ENCODE data around the gene REC114.
"Not testable (repeated sequence)": the region's sequence is repeated elsewhere in the genome, so short reads cannot be mapped to it uniquely, and the experiment has no call there.

The REC114 gene

GRCh38 chr15:73397461-73397860 is 45.5 kb upstream of the REC114 start:
- H2AFZ ChIP-seq (ENCODE audit: low read depth), result no peak overlapping the region
- H3K27ac ChIP-seq, result no peak overlapping the region
- H3K4me1 ChIP-seq (ENCODE audit: low read depth, poor library complexity, severe bottlenecking), result peaks cover 19% of the 10 kb centered on the region
- no peaks in the 10 kb centered on the region for H3K36me3 ChIP-seq (ENCODE audit: insufficient read depth)
- no peak overlapping the region for H3K9ac ChIP-seq
- H3K4me2 ChIP-seq, result no peak overlapping the region
- H3K4me3 ChIP-seq (IDR thresholded peaks at IDR 0.05; ENCODE audit: insufficient read depth, low read depth, low read length), result no peak overlapping the region
- no peaks in the 10 kb centered on the region for H4K20me1 ChIP-seq (ENCODE audit: insufficient read depth)
- H3K79me2 ChIP-seq (ENCODE audit: insufficient read depth, low read depth), result no peaks in the 10 kb centered on the region
- peaks cover 31% of the 10 kb centered on the region; the same call in 1 of the 2 replicates for H3K27me3 ChIP-seq (ENCODE audit: insufficient read depth, low read depth)
- TF ChIP-seq CTCF (conservative IDR thresholded peaks at IDR 0.05; ENCODE audit: low read depth, low read length), result no peak

- Histone ChIP-seq H3K79me2 (ENCODE audit: insufficient read depth, low read depth) (no peaks in the 10 kb centered on the region), H3K36me3 (ENCODE audit: insufficient read depth) (no peaks in the 10 kb centered on the region), H3K4me2 (no peak overlapping the region), H3K4me3 (IDR thresholded peaks at IDR 0.05; ENCODE audit: insufficient read depth, low read depth, low read length) (no peak overlapping the region), H3K27ac (no peak overlapping the region), H3K4me1 (ENCODE audit: low read depth, poor library complexity, severe bottlenecking) (peaks cover 19% of the 10 kb centered on the region), H4K20me1 (ENCODE audit: insufficient read depth) (no peaks in the 10 kb centered on the region), H3K9ac (no peak overlapping the region), H2AFZ (ENCODE audit: low read depth) (no peak overlapping the region), H3K27me3 (ENCODE audit: insufficient read depth, low read depth) (peaks cover 25% of the 10 kb centered on the region; the same call in 1 of the 2 replicates)
- no peak for TF ChIP-seq CTCF (conservative IDR thresholded peaks at IDR 0.05; ENCODE audit: low read depth, low read length)
Measured at GRCh38 chr15:73398861-73399260, 44.1 kb upstream of the REC114 start.

- not testable (repeated sequence) for H3K79me2 ChIP-seq (ENCODE audit: insufficient read depth, low read depth); H3K36me3 ChIP-seq (ENCODE audit: insufficient read depth); H3K9ac ChIP-seq; H3K27ac ChIP-seq; H2AFZ ChIP-seq (ENCODE audit: low read depth); H3K4me3 ChIP-seq (IDR thresholded peaks at IDR 0.05; ENCODE audit: insufficient read depth, low read depth, low read length); H4K20me1 ChIP-seq (ENCODE audit: insufficient read depth)
- Histone ChIP-seq H3K27me3 (ENCODE audit: insufficient read depth, low read depth) (peaks cover 14% of the 10 kb centered on the region; the same call in 1 of the 2 replicates), H3K4me1 (ENCODE audit: low read depth, poor library complexity, severe bottlenecking) (peaks cover 19% of the 10 kb centered on the region), H3K4me2 (0 out of 2 replicates have a peak overlapping the region, but pooled peaks have one; percentile 16)
Measured at GRCh38 chr15:73400222-73400621, 42.7 kb upstream of the REC114 start.

- TF ChIP-seq CTCF (conservative IDR thresholded peaks at IDR 0.05; ENCODE audit: low read depth, low read length), result no peak
- H4K20me1 ChIP-seq (ENCODE audit: insufficient read depth), result no peaks in the 10 kb centered on the region
- no peaks in the 10 kb centered on the region for H3K79me2 ChIP-seq (ENCODE audit: insufficient read depth, low read depth)
Measured at GRCh38 chr15:73403171-73403570, 39.8 kb upstream of the REC114 start.

GRCh38 chr15:73414876-73415275 is 28.1 kb upstream of the REC114 start:
- Histone ChIP-seq H4K20me1 (ENCODE audit: insufficient read depth) (no peaks in the 10 kb centered on the region), H3K27ac (no peak overlapping the region), H3K4me3 (IDR thresholded peaks at IDR 0.05; ENCODE audit: insufficient read depth, low read depth, low read length) (no peak overlapping the region), H3K9ac (no peak overlapping the region), H3K27me3 (ENCODE audit: insufficient read depth, low read depth) (no peaks in the 10 kb centered on the region), H3K4me1 (ENCODE audit: low read depth, poor library complexity, severe bottlenecking) (no peaks in the 10 kb centered on the region), H2AFZ (ENCODE audit: low read depth) (no peak overlapping the region), H3K4me2 (no peak overlapping the region), H3K79me2 (ENCODE audit: insufficient read depth, low read depth) (no peaks in the 10 kb centered on the region), H3K36me3 (ENCODE audit: insufficient read depth) (no peaks in the 10 kb centered on the region)
- TF ChIP-seq CTCF (conservative IDR thresholded peaks at IDR 0.05; ENCODE audit: low read depth, low read length), result no peak

More at GRCh38 chr15:73403171-73403570, 39.8 kb upstream of the REC114 start:
- Histone ChIP-seq H3K36me3 (ENCODE audit: insufficient read depth) (no peaks in the 10 kb centered on the region), H3K4me1 (ENCODE audit: low read depth, poor library complexity, severe bottlenecking) (peaks cover 19% of the 10 kb centered on the region), H3K4me3 (IDR thresholded peaks at IDR 0.05; ENCODE audit: insufficient read depth, low read depth, low read length) (no peak overlapping the region), H3K4me2 (no peak overlapping the region), H2AFZ (ENCODE audit: low read depth) (no peak overlapping the region), H3K27ac (no peak overlapping the region), H3K27me3 (ENCODE audit: insufficient read depth, low read depth) (peaks cover 6% of the 10 kb centered on the region; the same call in 1 of the 2 replicates), H3K9ac (no peak overlapping the region)
